HEK293 (cell line): ENCODE data around the gene TECR.

Experiments
- CTCF ChIA-PET: fragments of 350-600 bp; formaldehyde crosslinking; extraction: SDS; loops from one replicate; lab custom pipeline; 2021; ENCODE audit warnings: antibody characterized with exemption; lab: Yijun Ruan, JAX
- POLR2A ChIA-PET: fragments of 300-600 bp; formaldehyde crosslinking; extraction: SDS; loops from one replicate; lab custom pipeline; 2020; ENCODE audit warnings: antibody characterized with exemption, inconsistent platforms; lab: Yijun Ruan, JAX
- H3K27ac ChIP-seq: fragments of 200-500 bp; sonication (Bioruptor generic); 2 replicates; pipeline ENCODE4 v1.5.1; 2014; ENCODE audit warnings: low read depth, low read length, control low read depth, inconsistent platforms; ENCODE audit errors: extremely low read depth
- H3K36me3 ChIP-seq, 2 experiments: fragments of 200-500 bp in 1 of 2; sonication (Bioruptor generic) in 1 of 2; 1 replicate in 1 of 2; 2 replicates in 1 of 2; pipeline ENCODE4 v1.5.1; 2014 to 2017; ENCODE audit warnings: inconsistent platforms in 2 of 2, low read length in 2 of 2; ENCODE audit not compliant: control insufficient read depth in 2 of 2, insufficient read depth in 1 of 2
- H3K4me1 ChIP-seq: fragments of 200-500 bp; sonication (Bioruptor generic); 2 replicates; pipeline ENCODE4 v1.5.1; 2014; ENCODE audit warnings: mild to moderate bottlenecking, low read length, inconsistent platforms; ENCODE audit not compliant: control insufficient read depth, insufficient read depth
- H3K4me3 ChIP-seq: 2 replicates; pipeline ENCODE4 v1.5.1; 2011; ENCODE audit warnings: low read depth, mild to moderate bottlenecking, control low read depth, low read length, moderate library complexity
- H3K9me3 ChIP-seq: fragments of 200-500 bp; sonication (Bioruptor generic); 2 replicates; pipeline ENCODE4 v1.5.1; 2014; ENCODE audit warnings: low read depth, low read length, inconsistent platforms; ENCODE audit not compliant: control insufficient read depth, insufficient read depth
- ELK4 ChIP-seq: IDR thresholded peaks from 2 replicates; pipeline ENCODE4 v1.6.1; 2011; ENCODE audit warnings: mild to moderate bottlenecking, low read depth, low read length, borderline replicate concordance
- KLF8 ChIP-seq: fragments of 450-650 bp; formaldehyde crosslinking; IDR thresholded peaks from 2 replicates; pipeline ENCODE4 v1.5.1; 2016; ENCODE audit warnings: missing biosample characterization, missing genetic modification characterization
- RBAK ChIP-seq: fragments of 450-650 bp; formaldehyde crosslinking; IDR thresholded peaks from 2 replicates; pipeline ENCODE4 v1.5.1; 2016; ENCODE audit warnings: missing biosample characterization, missing genetic modification characterization
- TSHZ1 ChIP-seq: fragments of 450-650 bp; formaldehyde crosslinking; IDR thresholded peaks from 2 replicates; pipeline ENCODE4 v1.5.1; 2016; ENCODE audit warnings: missing biosample characterization, missing genetic modification characterization, borderline replicate concordance
- ZBTB10 ChIP-seq: fragments of 450-650 bp; formaldehyde crosslinking; IDR thresholded peaks from 2 replicates; pipeline ENCODE4 v1.5.1; 2016; ENCODE audit warnings: missing biosample characterization, missing genetic modification characterization
- ZBTB17 ChIP-seq: fragments of 450-650 bp; formaldehyde crosslinking; IDR thresholded peaks from 2 replicates; pipeline ENCODE4 v1.5.1; 2016; ENCODE audit warnings: missing biosample characterization, missing genetic modification characterization
- ZNF112 ChIP-seq: fragments of 450-650 bp; formaldehyde crosslinking; IDR thresholded peaks from 2 replicates; pipeline ENCODE4 v1.5.0; 2017; ENCODE audit warnings: missing biosample characterization, missing genetic modification characterization
- ZNF121 ChIP-seq: fragments of 450-650 bp; formaldehyde crosslinking; IDR thresholded peaks from 2 replicates; pipeline ENCODE4 v1.5.1; 2016; ENCODE audit warnings: missing biosample characterization, missing genetic modification characterization
- ZNF146 ChIP-seq: fragments of 450-650 bp; formaldehyde crosslinking; IDR thresholded peaks from 2 replicates; pipeline ENCODE4 v1.5.1; 2016; ENCODE audit warnings: missing biosample characterization, missing genetic modification characterization
- ZNF175 ChIP-seq: fragments of 450-650 bp; formaldehyde crosslinking; IDR thresholded peaks from 2 replicates; pipeline ENCODE4 v1.5.1; 2016; ENCODE audit warnings: missing biosample characterization, missing genetic modification characterization
- ZNF2 ChIP-seq: fragments of 450-650 bp; formaldehyde crosslinking; IDR thresholded peaks from 2 replicates; pipeline ENCODE4 v1.5.1; 2016; ENCODE audit warnings: missing biosample characterization, missing genetic modification characterization
- ZNF214 ChIP-seq: fragments of 450-650 bp; formaldehyde crosslinking; IDR thresholded peaks from 2 replicates; pipeline ENCODE4 v1.5.1; 2017; ENCODE audit warnings: missing biosample characterization, mild to moderate bottlenecking, missing genetic modification characterization, borderline replicate concordance
- ZNF239 ChIP-seq: fragments of 450-650 bp; formaldehyde crosslinking; IDR thresholded peaks from 2 replicates; pipeline ENCODE4 v1.5.1; 2016; ENCODE audit warnings: missing biosample characterization, missing genetic modification characterization
- ZNF274 ChIP-seq, 2 experiments: fragments of 200-500 bp in 1 of 2; fragments of 450-650 bp in 1 of 2; sonication (Bioruptor generic) in 1 of 2; formaldehyde crosslinking in 1 of 2; IDR thresholded peaks; 2 replicates each; pipeline versions ENCODE4 v1.5.1 to v1.6.1; 2014 to 2016; ENCODE audit warnings: borderline replicate concordance in 1 of 2, inconsistent platforms in 1 of 2, low read length in 1 of 2, missing biosample characterization in 1 of 2, missing genetic modification characterization in 1 of 2
- ZNF366 ChIP-seq: fragments of 450-650 bp; formaldehyde crosslinking; conservative IDR thresholded peaks from 2 replicates; pipeline ENCODE4 v1.5.1; 2016; ENCODE audit warnings: missing biosample characterization, missing genetic modification characterization
- ZNF37A ChIP-seq: fragments of 450-650 bp; IDR thresholded peaks from 2 replicates; pipeline ENCODE4 v1.5.1; 2018; ENCODE audit warnings: missing biosample characterization, missing genetic modification characterization
- ZNF548 ChIP-seq: fragments of 450-650 bp; formaldehyde crosslinking; IDR thresholded peaks from 2 replicates; pipeline ENCODE4 v1.5.1; 2016; ENCODE audit warnings: missing biosample characterization, missing genetic modification characterization
- ZNF549 ChIP-seq: fragments of 450-650 bp; IDR thresholded peaks from 2 replicates; pipeline ENCODE4 v1.5.1; 2018; ENCODE audit warnings: missing biosample characterization, missing genetic modification characterization, mild to moderate bottlenecking, inconsistent platforms, moderate library complexity
- ZSCAN30 ChIP-seq: fragments of 450-650 bp; IDR thresholded peaks from 2 replicates; pipeline ENCODE4 v1.5.1; 2018; ENCODE audit warnings: missing biosample characterization, mild to moderate bottlenecking, missing genetic modification characterization, moderate library complexity

Gene TECR

GRCh38 chr19:14599548-14600147, 70.3 kb downstream of the TECR start:
- H3K9me3 ChIP-seq: no peaks in the 10 kb centered on the region
- TF ChIP-seq ZSCAN30 (tag by site-specific recombination) (no peak), ZBTB10 (tag by site-specific recombination) (no peak), ZNF214 (no peak), ZNF548 (tag by site-specific recombination) (no peak), TSHZ1 (tag by site-specific recombination) (no peak), ZNF175 (no peak), ZNF37A (tag by site-specific recombination) (no peak), ELK4 (no peak), ZNF112 (no peak), ZNF121 (tag by site-specific recombination) (no peak), RBAK (tag by site-specific recombination) (no peak), ZNF239 (tag by site-specific recombination) (no peak)

GRCh38 chr19:14603990-14604387, 74.6 kb downstream of the TECR start:
- POLR2A ChIA-PET: interaction anchor here (0.7 kb wide), 1 partner anchor 30 kb away, joined by 3 read pairs; no protein-coding TSS in a partner anchor
- TF ChIP-seq ZBTB17 (tag by site-specific recombination) (no peak), ZBTB10 (tag by site-specific recombination) (no peak), ZNF146 (tag by site-specific recombination) (no peak), ZNF274 (IDR thresholded peaks at IDR 0.05; ENCODE audit: low read length) (no peak), ZNF274 (tag by site-specific recombination; IDR thresholded peaks at IDR 0.05; ENCODE audit: borderline replicate concordance) (no peak), ZNF366 (tag by site-specific recombination) (no peak), ZNF2 (tag by site-specific recombination) (no peak), KLF8 (tag by site-specific recombination) (no peak), ZNF549 (no peak)
- Histone ChIP-seq H3K4me3 (no peak overlapping the region), H3K4me1 (no peaks in the 10 kb centered on the region), H3K9me3 (no peaks in the 10 kb centered on the region), H3K27ac (no peak overlapping the region), H3K36me3 (no peaks in the 10 kb centered on the region)
- CTCF ChIA-PET: interaction anchor here (0.6 to 1.3 kb wide), 3 partner anchors 30 to 1963 kb away, joined by 3 read pairs; no protein-coding TSS in a partner anchor

More at GRCh38 chr19:14599548-14600147, 70.3 kb downstream of the TECR start:
- Histone ChIP-seq H3K36me3 (no peaks in the 10 kb centered on the region), H3K4me3 (no peak overlapping the region), H3K27ac (no peak overlapping the region), H3K4me1 (no peaks in the 10 kb centered on the region)
- ChIA-PET POLR2A (no interaction called here), CTCF (no interaction called here)
